ENCODE measurements around the gene STARD8.

- TF ChIP-seq POLR2A (IDR thresholded peaks at IDR 0.05; ENCODE audit: low read length): no peak
- TF ChIP-seq JUNB (IDR thresholded peaks at IDR 0.05): no peak
- TF ChIP-seq E2F6 (IDR thresholded peaks at IDR 0.05; ENCODE audit: borderline replicate concordance, low read depth): no peak
- TF ChIP-seq CTCF (IDR thresholded peaks at IDR 0.05): no peak
- TF ChIP-seq PBX3 (IDR thresholded peaks at IDR 0.05): no peak
- no peak for TF ChIP-seq SREBF2 (IDR thresholded peaks at IDR 0.05)
- TF ChIP-seq ZFP36 (IDR thresholded peaks at IDR 0.05; ENCODE audit: borderline replicate concordance, partially characterized antibody): no peak
- TF ChIP-seq MAX (IDR thresholded peaks at IDR 0.05): no peak
- no peak for TF ChIP-seq ESRRA (IDR thresholded peaks at IDR 0.05; ENCODE audit: borderline replicate concordance, low read length)
- no peak for TF ChIP-seq CEBPB (IDR thresholded peaks at IDR 0.05)
- TF ChIP-seq EHF (CRISPR knock-in tag; IDR thresholded peaks at IDR 0.05): no peak
- no peak for TF ChIP-seq HMGXB4 (CRISPR knock-in tag; IDR thresholded peaks at IDR 0.05; ENCODE audit: borderline replicate concordance)
- no peak for TF ChIP-seq BHLHE40 (IDR thresholded peaks at IDR 0.05; ENCODE audit: low read depth, low read length)
- no peak for TF ChIP-seq USF2 (IDR thresholded peaks at IDR 0.05)
Measured at GRCh38 chrX:68755616-68756125, 108.2 kb downstream of the STARD8 start.

Data from A549 (cell line).